Stimulated activated CD4-positive, alpha-beta T cell treated with anti-CD3 and anti-CD28 coated beads, Interleukin-1b, Interleukin-23, amount 100 ng/mL, for 48 hours (primary cell): ENCODE data around the gene POC1A.

Experiments
- DNase-seq: peaks from one replicate; pipeline ENCODE4 v3.0.0-alpha.2; 2020

Gene POC1A

GRCh38 chr3:52150860-52151259, 3.4 kb downstream of the POC1A start:
- no peak for DNase-seq

DNA sequence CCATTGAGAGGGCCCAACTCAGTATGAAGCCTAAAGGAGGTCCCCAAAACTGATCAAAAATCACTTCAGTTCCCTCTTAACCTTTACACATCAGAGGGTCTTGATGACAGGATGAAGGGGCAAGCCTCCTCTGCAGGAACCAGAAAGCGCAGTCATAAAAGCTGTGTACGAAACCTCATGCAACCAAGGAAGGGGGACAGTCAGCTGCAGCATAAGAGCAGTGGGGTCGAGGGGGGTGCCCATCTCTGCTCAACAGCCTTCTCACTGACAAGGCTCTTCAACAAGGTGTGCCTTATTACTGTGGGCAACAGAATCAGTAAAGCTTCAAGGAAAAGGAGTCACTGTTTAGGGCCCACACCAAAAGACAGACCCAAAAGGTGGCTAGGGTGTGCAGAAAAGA, 3.9 kb downstream of the POC1A start:
- DNase-seq = no peak

DNA sequence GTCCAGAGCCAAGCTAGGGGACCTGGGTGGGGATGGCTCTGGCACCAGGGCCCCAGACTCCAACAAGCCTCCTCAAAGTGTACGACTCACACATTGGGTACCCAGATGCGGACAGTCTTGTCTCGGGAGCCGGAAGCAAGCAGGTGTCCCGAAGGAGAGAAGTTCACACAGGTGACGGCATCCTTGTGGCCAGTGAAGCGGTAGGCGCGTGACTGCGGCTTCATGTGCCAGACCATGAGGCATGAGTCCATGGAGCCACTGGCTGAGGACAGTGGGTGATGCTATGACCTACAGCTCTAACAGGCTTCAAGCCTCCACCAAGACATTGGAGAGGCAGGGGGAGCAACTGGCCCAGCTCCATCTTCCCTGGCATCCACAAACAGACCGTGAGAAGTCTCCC, 4.5 kb downstream of the POC1A start:
- DNase-seq = no peak

DNA sequence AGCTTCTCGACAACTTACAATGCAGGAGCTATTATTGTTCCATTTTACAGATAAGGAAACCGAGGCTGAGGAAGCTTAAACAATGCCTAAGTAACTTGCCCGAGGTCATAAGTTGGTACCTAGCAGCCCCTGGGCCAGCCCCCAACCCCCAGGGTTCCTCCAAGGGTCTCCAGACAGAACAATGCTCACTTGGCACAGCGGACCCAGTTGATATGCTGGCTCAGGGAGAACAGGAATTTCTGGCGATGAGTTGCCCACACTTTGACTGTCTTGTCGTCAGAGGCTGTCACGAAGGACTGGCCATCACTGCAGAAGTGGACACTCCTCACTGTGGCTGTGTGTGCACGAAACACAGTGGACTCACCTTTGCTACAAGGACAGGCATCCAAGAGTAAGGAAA, 5.2 kb downstream of the POC1A start:
- no peak for DNase-seq

- no peak for DNase-seq
These were observed 6.4 kb downstream of the POC1A start for GRCh38 chr3:52147804-52148203.

GRCh38 chr3:52146811-52147210, 7.4 kb downstream of the POC1A start:
- no peak for DNase-seq

DNA sequence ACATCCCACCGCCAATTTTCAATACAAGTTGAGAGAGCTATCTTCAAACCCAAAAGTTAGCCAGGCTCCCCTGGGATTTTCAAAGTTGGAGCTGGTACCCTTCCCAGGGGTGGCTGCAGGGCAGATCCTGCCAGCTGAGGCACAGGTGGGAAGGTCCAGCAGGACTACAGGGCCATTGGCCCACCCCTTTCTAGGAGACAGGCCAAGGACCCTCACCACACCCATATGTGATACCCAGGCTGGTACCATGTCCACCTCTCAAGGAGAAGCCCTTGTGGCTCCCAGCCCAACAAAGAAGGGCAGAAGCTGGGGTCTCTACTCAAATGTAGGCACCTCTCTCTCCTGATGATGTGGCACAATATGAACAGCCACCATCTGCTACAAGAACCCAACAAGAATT, 8.0 kb downstream of the POC1A start:
- DNase-seq = no peak

DNA sequence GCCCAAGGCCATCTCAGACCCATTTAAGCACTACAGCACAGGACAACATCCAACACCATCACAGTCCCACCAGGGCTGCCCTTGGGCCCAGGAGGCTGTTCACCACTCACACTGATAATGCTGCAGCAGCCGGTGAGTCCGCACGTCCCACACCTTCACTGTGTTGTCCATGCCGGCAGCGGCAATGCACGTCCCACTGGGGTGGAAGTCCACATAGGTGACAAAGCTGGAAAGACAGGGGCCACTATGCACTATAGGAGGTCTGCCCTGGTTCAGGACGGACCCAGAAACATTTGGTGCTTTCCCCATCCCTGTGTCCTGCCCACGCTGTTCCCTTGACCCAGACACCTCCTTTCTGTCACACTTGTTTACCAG, 8.5 kb downstream of the POC1A start:
- no peak for DNase-seq

GRCh38 chr3:52144796-52145735, 9.2 kb downstream of the POC1A start:
- no peak for DNase-seq

DNA sequence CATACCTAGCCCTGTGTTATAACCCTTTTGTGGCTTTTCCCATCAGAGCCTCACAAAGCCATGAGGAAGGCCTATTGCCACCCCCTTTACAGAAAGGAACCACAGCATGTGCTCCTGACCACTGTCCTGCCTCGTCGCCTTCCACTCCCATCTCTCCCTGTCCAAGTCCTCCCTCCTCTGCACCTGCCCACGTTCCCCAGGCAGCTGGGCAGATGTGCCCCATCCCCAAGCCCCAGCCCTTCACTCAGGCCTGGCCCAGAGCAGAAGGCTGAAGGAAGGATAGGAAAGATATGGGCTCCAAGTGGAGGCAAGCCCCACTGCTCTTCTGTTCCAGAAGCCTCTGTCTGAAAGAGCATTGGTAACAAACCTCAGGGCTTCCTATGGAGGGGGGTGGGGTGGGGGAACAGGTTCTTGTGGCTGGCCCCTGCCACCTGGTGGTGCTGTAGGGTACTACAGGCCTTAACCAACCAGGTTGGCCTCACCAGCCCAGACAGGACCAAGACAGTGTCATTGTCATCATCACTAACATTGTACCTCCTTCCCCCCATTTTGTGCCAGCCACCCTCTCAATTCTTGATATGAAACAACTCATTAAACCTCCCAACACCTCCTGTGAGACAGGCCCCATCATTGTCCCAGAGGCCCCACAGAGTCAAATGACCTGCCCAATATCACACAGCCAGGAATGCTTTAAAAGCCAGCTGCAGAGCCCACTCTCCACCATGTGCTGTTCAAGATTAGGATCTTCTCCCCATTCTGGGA, 10.0 kb downstream of the POC1A start:
- peak; percentile 81 for DNase-seq

GRCh38 chr3:52143616-52144015, 10.6 kb downstream of the POC1A start:
- no peak for DNase-seq

- DNase-seq = no peak
These were observed 11.1 kb downstream of the POC1A start for GRCh38 chr3:52143156-52143555.

- DNase-seq = no peak
These were observed 12.5 kb downstream of the POC1A start for GRCh38 chr3:52141751-52142150.

- no peak for DNase-seq
These were observed 13.5 kb downstream of the POC1A start for GRCh38 chr3:52140769-52141168.

GRCh38 chr3:52140000-52140399, 14.2 kb downstream of the POC1A start:
- DNase-seq = no peak

GRCh38 chr3:52137311-52137710, 16.9 kb downstream of the POC1A start:
- no peak for DNase-seq

DNA sequence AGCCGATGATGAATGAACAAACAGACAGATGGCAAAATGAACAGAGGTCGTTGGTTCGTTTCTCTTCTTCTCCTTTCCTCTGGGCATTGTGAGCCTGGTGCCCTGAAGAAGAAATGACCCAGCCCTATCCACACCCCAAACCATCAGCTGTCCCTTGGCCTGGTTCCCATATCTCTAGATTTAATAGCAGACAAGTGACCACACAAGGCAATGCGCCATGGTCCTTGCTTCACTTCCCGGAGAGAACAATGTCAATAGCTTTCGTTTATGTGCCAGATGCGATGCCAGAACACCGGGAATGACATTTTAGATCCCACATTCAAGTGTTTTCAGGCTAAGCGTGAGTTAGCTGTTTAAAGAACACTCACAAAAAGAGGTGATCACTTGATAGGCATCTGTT, 17.7 kb downstream of the POC1A start:
- DNase-seq = no peak

DNA sequence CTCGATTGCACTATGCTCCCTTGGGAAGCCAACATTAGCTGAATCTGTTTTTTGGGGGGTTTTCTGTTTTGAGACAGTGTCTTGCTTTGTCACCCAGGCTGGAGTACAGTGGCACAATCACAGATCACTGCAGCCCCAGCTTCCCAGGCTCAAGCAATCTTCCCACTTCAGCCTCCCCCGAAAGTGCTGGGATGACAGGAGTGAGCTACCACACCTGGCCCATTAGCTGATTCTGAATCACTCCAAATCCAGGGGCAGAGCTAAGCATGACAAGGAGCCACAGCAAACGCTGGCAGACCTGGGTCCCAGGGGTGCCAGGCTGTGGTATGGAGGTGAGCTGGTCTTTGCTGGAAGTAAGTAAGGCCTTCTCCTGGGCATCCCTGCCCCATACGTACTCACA, 18.9 kb downstream of the POC1A start:
- DNase-seq = no peak

GRCh38 chr3:52134761-52135160, 19.5 kb downstream of the POC1A start:
- DNase-seq = no peak

- DNase-seq = no peak
These were observed 21.3 kb downstream of the POC1A start for GRCh38 chr3:52132930-52133329.

DNA sequence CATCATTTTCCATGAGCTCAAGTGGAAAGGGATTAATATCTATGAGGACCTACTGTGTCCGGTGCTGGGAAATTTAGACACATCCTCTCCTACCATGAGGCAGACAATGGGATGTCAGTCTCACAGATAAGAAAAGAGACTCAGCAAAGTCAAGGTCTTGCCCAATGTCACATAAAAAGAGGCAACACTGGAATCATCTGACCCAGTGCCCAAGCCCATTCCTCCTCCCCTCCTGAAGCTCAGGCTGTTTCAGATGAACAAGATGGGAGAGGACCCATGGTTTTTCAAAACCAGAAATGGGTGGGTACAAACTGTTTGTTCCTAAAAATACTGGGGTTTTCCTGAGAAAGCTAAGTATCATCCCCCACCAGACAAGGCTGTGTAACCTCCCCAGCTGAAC, 22.2 kb downstream of the POC1A start:
- DNase-seq = no peak

- DNase-seq = no peak
These were observed 23.1 kb downstream of the POC1A start for GRCh38 chr3:52130966-52131622.

DNA sequence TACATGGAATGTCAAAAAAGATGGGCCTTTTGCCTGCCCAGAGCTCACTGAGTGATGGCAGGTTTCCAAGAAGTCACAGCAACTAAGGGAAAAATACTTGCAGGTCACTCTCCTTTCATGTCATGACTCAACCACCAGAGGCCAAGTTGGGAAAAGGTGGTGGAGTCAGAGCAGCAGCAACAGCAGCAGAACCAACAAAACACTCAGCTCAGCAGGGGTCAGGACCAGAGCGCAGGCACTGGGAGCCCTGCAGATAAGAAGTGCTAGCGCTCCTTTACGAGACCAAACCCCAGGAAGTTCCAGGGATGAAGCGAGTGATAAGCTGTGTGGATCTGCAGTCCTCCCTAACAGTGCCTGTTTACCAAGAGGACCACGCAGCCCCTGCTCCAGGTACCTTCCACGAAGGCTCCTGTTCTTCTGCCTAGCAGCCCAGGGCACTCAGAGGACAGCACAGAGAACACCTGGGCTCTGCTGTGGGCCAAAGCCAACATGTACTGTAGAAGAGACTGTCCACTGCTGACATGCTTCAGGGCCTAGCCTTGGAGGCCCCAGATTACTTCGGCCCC, 26.0 kb downstream of the POC1A start:
- no peak for DNase-seq
